GM19328 (cell line): ENCODE measurements around the gene F12.

Source experiments
- ATAC-seq: cut with Tn5 transposase; IDR thresholded peaks from one replicate; pipeline ENCODE4 v1.9.1; 2021; ENCODE audit warnings: mild to moderate bottlenecking, moderate library complexity; ENCODE audit not compliant: unreplicated experiment

F12 gene

GRCh38 chr5:177409043-177409801 lies at the start of gene F12:
F12 (minus strand) TSS chr5:177409564; CDS start chr5:177409527, 37 bp downstream.
- no peak for ATAC-seq

GRCh38 chr5:177458912-177459350 lies 49.6 kb upstream of the F12 start:
- ATAC-seq: no peak

DNA sequence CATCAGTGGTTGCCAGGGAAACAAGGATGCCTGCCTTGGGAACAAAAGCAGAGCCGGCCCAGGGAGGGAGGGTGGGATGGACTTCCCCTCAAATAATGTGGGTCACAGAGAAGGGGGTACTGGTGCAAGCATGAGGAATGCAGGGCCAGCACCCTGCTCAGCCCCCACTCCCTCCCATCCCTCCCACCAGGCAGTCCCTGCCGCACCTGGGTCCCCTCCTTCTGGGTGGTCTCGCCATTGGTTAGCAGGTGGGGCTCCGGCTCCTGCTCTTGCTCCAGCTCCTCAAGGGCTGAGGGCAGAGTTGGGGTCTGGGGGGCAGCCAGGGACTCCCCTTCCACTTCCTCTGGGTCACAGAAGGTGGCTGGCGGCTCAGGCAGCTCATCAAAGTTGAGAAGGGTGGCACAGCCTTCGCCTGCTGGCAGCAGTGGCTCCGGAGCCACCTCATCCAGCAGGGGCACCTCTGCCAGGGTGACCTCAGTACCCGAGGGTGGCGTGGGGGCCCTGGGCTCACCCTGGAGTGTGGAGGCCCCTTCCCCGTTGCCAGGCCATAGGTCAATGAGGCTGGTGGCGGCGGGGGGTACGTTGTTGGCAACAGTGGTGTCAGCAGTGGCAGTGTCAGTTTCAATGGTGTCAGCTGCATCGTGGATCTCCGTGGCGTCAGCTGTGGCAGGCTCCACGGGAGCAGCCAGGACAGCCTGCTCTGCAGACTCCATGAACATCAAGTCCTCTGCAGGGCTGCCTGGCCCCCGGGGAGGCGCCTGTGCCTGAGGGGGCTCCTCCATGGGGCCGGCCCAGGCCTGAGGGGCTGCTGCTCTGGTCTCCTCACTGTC lies 48.7 kb upstream of the F12 start:
- no peak for ATAC-seq

GRCh38 chr5:177456976-177457851 lies 47.9 kb upstream of the F12 start:
- ATAC-seq: peak; percentile 39

GRCh38 chr5:177456591-177456964 lies 47.2 kb upstream of the F12 start:
- ATAC-seq: no peak

- ATAC-seq: peak; percentile 11
These were observed 46.6 kb upstream of the F12 start for GRCh38 chr5:177455661-177456590.

GRCh38 chr5:177455036-177455660 lies 45.8 kb upstream of the F12 start:
- peak; percentile 42 for ATAC-seq

DNA sequence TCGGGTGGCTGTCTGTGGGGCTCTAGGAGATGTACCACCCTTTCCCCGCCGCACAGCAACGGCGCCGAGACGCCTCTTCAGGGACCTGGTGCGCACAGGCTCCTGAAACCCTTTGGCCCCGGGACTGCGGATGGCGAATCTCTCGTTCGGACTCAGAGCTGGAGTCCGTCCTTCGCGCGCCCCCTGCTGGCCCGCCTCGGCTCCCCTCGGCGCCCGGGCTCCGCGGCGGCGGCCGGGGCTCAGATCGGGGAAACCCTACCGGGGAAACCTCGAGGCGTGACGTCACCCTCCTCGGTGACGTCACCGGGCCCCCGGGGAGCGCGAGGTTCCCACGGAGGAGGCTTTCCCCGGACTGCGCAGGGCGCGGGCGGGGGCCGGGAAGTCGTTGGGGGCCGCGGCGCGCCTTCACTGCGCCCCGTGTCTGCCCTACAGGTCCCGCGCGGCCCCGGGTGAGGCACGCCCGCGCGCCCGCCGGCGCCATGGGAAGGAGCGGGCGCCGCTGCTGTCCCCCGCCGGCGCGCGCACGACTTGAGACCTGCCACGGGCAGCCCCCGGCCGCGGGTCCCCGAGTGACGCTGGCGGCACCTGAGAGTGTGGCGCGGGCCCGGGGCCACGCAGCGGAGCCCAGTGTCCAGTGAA lies 45.2 kb upstream of the F12 start:
- ATAC-seq: peak; percentile 46

GRCh38 chr5:177453852-177454396 lies 44.6 kb upstream of the F12 start:
- ATAC-seq: no peak

- ATAC-seq: no peak
These were observed 43.6 kb upstream of the F12 start for GRCh38 chr5:177452688-177453638.

DNA sequence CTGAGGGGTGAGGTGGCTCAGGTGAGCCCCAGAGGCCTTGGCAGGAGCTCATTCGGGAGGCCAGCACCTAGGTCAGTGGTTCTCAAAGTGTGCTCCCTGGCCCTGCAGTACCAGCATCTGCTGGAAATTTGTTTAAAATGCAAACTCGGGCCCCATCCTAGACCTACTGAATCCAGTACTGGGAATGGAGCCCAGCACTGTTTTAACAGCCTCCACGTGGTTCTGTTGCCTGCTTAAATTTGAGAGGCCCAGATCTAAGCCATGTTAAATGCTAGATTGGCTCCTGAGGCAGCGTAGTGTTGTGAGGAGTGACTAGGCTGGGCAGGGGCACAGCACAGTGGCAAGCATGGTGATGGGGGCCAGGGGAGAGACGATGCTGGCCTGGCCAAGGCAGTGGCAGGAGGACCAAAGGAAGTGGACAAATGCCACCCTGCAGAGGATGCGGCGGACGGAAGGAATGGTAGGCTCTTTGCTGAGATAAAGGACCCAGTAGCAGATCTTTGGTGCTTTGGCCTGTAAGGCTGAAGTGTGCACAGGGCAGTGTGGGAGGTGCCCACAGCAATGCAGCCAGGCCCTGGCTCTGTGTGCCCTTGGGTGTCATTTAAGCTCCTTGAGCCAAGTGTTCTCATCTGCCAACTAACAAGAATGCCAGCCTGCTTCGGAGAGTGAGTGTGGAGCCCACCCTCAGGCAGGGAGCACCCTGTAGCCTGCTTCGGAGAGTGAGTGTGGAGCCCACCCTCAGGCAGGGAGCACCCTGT lies 41.5 kb upstream of the F12 start:
- ATAC-seq: no peak

DNA sequence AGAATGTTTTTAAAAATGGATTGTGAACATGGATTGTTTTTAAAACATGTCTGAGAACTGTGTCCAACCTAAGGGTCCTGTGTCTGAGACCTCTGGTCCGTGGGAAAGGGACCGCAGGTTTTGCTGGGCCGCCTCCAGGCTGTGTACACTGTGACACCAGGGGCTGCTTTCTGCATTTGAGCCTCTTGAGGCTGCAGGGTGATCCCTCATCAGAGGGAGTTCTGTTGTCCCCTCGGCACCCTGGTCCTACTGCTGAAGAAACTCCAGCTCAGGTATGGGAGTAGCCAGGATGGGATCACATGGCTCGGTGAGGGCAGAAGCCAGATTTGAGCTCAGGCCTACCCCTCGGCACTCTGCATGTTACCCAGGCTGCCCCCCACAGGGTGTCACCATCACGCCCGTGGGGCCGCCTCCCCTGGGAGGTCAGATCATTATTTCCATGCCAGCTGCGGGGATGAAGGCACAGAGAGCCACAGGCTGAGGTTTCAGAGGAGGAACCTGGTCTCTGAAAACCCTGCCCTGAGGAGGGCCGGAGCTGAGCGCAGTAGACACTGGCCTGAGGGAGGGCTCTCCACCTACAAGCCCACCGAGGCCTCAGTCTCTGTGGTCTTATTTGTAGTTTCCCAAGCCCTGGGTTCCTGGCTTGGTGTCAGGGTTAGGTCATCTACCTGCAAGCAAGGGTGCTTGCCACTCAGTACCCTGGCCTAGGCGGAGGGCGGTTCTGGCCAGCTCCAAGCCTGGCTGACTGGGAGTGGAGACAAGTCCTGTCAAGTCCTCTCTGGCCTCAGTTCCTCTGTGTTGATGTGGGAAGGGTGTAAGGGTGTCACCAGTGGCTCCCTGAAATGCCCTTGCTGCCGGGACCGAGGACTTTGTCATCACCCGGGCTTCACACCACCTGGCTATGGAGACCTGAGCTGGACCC lies 40.0 kb upstream of the F12 start:
- ATAC-seq: no peak

GRCh38 chr5:177448244-177448950 lies 39.0 kb upstream of the F12 start:
- no peak for ATAC-seq

DNA sequence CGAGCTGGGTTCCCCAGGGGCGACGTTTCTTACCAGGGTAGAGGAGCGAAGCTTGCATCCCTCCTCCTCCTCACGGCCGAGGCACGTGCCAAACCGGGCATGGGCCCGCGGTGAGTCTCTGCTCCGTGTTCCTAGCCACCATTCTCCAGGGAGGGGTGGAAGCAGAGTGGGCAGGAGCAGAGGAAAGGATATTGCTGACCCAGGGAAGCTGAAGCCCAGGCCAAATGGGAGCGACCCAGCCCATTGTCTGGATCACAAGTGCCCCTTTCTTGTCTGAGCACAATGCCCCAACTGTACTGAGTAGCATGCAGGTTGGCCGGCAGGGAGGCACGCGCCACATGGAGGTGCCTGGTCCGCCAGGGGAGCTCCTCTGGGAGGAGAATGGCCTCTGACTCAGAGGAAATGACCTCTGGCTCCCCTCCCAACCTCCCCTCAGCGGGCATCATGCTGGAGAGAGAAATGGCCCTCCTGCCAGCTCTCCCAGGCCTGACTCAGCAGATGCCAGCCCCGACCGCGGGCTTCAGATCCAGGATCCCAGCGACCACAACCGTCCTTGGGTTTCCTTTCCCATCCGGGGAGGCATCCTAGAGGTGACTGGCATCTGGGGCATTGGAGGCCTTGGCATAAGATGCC lies 38.4 kb upstream of the F12 start:
- ATAC-seq: no peak

GRCh38 chr5:177447066-177447610 lies 37.8 kb upstream of the F12 start:
- peak; percentile 39 for ATAC-seq
